GM21423 (cell line): ENCODE measurements around the gene TTI1.
"Not testable (repeated sequence)": the region's sequence is repeated elsewhere in the genome, so short reads cannot be mapped to it uniquely, and the experiment has no call there.

Source experiments
- ATAC-seq: cut with Tn5 transposase; IDR thresholded peaks from one replicate; pipeline ENCODE4 v1.9.1; 2021; ENCODE audit warnings: mild to moderate bottlenecking, moderate library complexity; ENCODE audit not compliant: unreplicated experiment

Gene TTI1

GRCh38 chr20:37970856-37971245 lies 62.4 kb downstream of the TTI1 start:
- ATAC-seq: no peak

- ATAC-seq: no peak
Observed at GRCh38 chr20:37969949-37970855, 63.1 kb downstream of the TTI1 start.

GRCh38 chr20:37968841-37969401 lies 64.3 kb downstream of the TTI1 start:
- no peak for ATAC-seq

- ATAC-seq: not testable (repeated sequence)
Observed at GRCh38 chr20:37963483-37963882, 69.8 kb downstream of the TTI1 start.

- ATAC-seq: no peak
Observed at GRCh38 chr20:37961066-37961465, 72.2 kb downstream of the TTI1 start.

- no peak for ATAC-seq
Observed at GRCh38 chr20:37958856-37959520, 74.3 kb downstream of the TTI1 start.

GRCh38 chr20:37956107-37956585 lies 77.1 kb downstream of the TTI1 start:
- no peak for ATAC-seq

- ATAC-seq: no peak
Observed at GRCh38 chr20:37955511-37955910, 77.7 kb downstream of the TTI1 start.

- ATAC-seq: no peak
Observed at GRCh38 chr20:37954626-37955025, 78.6 kb downstream of the TTI1 start.

GRCh38 chr20:37954190-37954589 lies 79.1 kb downstream of the TTI1 start:
- ATAC-seq: no peak

- no peak for ATAC-seq
Observed at GRCh38 chr20:37948956-37949355, 84.3 kb downstream of the TTI1 start.

- ATAC-seq: no peak
Observed at GRCh38 chr20:37947943-37948342, 85.3 kb downstream of the TTI1 start.

GRCh38 chr20:37946946-37947345 lies 86.3 kb downstream of the TTI1 start:
- no peak for ATAC-seq

- no peak for ATAC-seq
Observed at GRCh38 chr20:37945091-37945547, 88.1 kb downstream of the TTI1 start.

- no peak for ATAC-seq
Observed at GRCh38 chr20:37944456-37944981, 88.7 kb downstream of the TTI1 start.

GRCh38 chr20:37943501-37944455 lies 89.5 kb downstream of the TTI1 start:
- ATAC-seq: no peak

- no peak for ATAC-seq
Observed at GRCh38 chr20:37943033-37943432, 90.2 kb downstream of the TTI1 start.

GRCh38 chr20:37941992-37942391 lies 91.3 kb downstream of the TTI1 start:
- ATAC-seq: no peak

- no peak for ATAC-seq
Observed at GRCh38 chr20:37941332-37941731, 91.9 kb downstream of the TTI1 start.

GRCh38 chr20:37940858-37941257 lies 92.4 kb downstream of the TTI1 start:
- ATAC-seq: no peak
